HEK293 (cell line): ENCODE data around the gene CLEC4F.

Source experiments
- CTCF ChIA-PET: fragments of 350-600 bp; formaldehyde crosslinking; extraction: SDS; loops from one replicate; lab custom pipeline; 2021; ENCODE audit warnings: antibody characterized with exemption; lab: Yijun Ruan, JAX
- POLR2A ChIA-PET: fragments of 300-600 bp; formaldehyde crosslinking; extraction: SDS; loops from one replicate; lab custom pipeline; 2020; ENCODE audit warnings: antibody characterized with exemption, inconsistent platforms; lab: Yijun Ruan, JAX
- H3K27ac ChIP-seq: fragments of 200-500 bp; sonication (Bioruptor generic); 2 replicates; pipeline ENCODE4 v1.5.1; 2014; ENCODE audit warnings: low read depth, low read length, control low read depth, inconsistent platforms; ENCODE audit errors: extremely low read depth
- H3K36me3 ChIP-seq, 2 experiments: fragments of 200-500 bp in 1 of 2; sonication (Bioruptor generic) in 1 of 2; 1 replicate in 1 of 2; 2 replicates in 1 of 2; pipeline ENCODE4 v1.5.1; 2014 to 2017; ENCODE audit warnings: inconsistent platforms in 2 of 2, low read length in 2 of 2; ENCODE audit not compliant: control insufficient read depth in 2 of 2, insufficient read depth in 1 of 2
- H3K4me1 ChIP-seq: fragments of 200-500 bp; sonication (Bioruptor generic); 2 replicates; pipeline ENCODE4 v1.5.1; 2014; ENCODE audit warnings: mild to moderate bottlenecking, low read length, inconsistent platforms; ENCODE audit not compliant: control insufficient read depth, insufficient read depth
- H3K4me3 ChIP-seq: 2 replicates; pipeline ENCODE4 v1.5.1; 2011; ENCODE audit warnings: low read depth, mild to moderate bottlenecking, control low read depth, low read length, moderate library complexity
- H3K9me3 ChIP-seq: fragments of 200-500 bp; sonication (Bioruptor generic); 2 replicates; pipeline ENCODE4 v1.5.1; 2014; ENCODE audit warnings: low read depth, low read length, inconsistent platforms; ENCODE audit not compliant: control insufficient read depth, insufficient read depth
- KLF16 ChIP-seq: fragments of 450-650 bp; formaldehyde crosslinking; IDR thresholded peaks from 2 replicates; pipeline ENCODE4 v1.5.1; 2017; ENCODE audit warnings: missing biosample characterization, missing genetic modification characterization
- OSR2 ChIP-seq: fragments of 450-650 bp; formaldehyde crosslinking; IDR thresholded peaks from 2 replicates; pipeline ENCODE4 v1.5.1; 2016; ENCODE audit warnings: missing biosample characterization, missing genetic modification characterization
- OVOL3 ChIP-seq: fragments of 450-650 bp; formaldehyde crosslinking; IDR thresholded peaks from 2 replicates; pipeline ENCODE4 v1.5.1; 2016; ENCODE audit warnings: missing biosample characterization, missing genetic modification characterization
- SALL2 ChIP-seq: fragments of 450-650 bp; formaldehyde crosslinking; IDR thresholded peaks from 2 replicates; pipeline ENCODE4 v1.5.0; 2017; ENCODE audit warnings: missing biosample characterization, mild to moderate bottlenecking, missing genetic modification characterization, borderline replicate concordance
- SP2 ChIP-seq: fragments of 450-650 bp; formaldehyde crosslinking; IDR thresholded peaks from 2 replicates; pipeline ENCODE4 v1.5.1; 2016; ENCODE audit warnings: missing biosample characterization, missing genetic modification characterization
- SP3 ChIP-seq: fragments of 450-650 bp; formaldehyde crosslinking; IDR thresholded peaks from 2 replicates; pipeline ENCODE4 v1.5.1; 2016; ENCODE audit warnings: missing biosample characterization, missing genetic modification characterization
- ZBTB17 ChIP-seq: fragments of 450-650 bp; formaldehyde crosslinking; IDR thresholded peaks from 2 replicates; pipeline ENCODE4 v1.5.1; 2016; ENCODE audit warnings: missing biosample characterization, missing genetic modification characterization
- ZBTB49 ChIP-seq: fragments of 450-650 bp; formaldehyde crosslinking; IDR thresholded peaks from 2 replicates; pipeline ENCODE4 v1.5.1; 2016; ENCODE audit warnings: missing biosample characterization, missing genetic modification characterization, low read depth
- ZFHX2 ChIP-seq: fragments of 450-650 bp; formaldehyde crosslinking; conservative IDR thresholded peaks from 2 replicates; pipeline ENCODE4 v1.5.1; 2016; ENCODE audit warnings: missing biosample characterization, missing genetic modification characterization
- ZFP3 ChIP-seq: fragments of 450-650 bp; formaldehyde crosslinking; IDR thresholded peaks from 2 replicates; pipeline ENCODE4 v1.5.1; 2016; ENCODE audit warnings: low read depth, missing biosample characterization, missing genetic modification characterization
- ZNF169 ChIP-seq: fragments of 450-650 bp; formaldehyde crosslinking; IDR thresholded peaks from 2 replicates; pipeline ENCODE4 v1.5.1; 2016; ENCODE audit warnings: missing biosample characterization, missing genetic modification characterization
- ZNF19 ChIP-seq: fragments of 450-650 bp; formaldehyde crosslinking; IDR thresholded peaks from 2 replicates; pipeline ENCODE4; 2016; ENCODE audit warnings: missing biosample characterization, missing genetic modification characterization, low read depth
- ZNF24 ChIP-seq: fragments of 450-650 bp; formaldehyde crosslinking; IDR thresholded peaks from 2 replicates; pipeline ENCODE4 v1.5.1; 2016; ENCODE audit warnings: missing biosample characterization, missing genetic modification characterization
- ZNF416 ChIP-seq: fragments of 450-650 bp; formaldehyde crosslinking; IDR thresholded peaks from 2 replicates; pipeline ENCODE4 v1.5.1; 2016; ENCODE audit warnings: missing biosample characterization, missing genetic modification characterization
- ZNF449 ChIP-seq: fragments of 450-650 bp; formaldehyde crosslinking; IDR thresholded peaks from 2 replicates; pipeline ENCODE4 v1.5.1; 2017; ENCODE audit warnings: missing biosample characterization, mild to moderate bottlenecking, missing genetic modification characterization, moderate library complexity
- ZNF596 ChIP-seq: fragments of 450-650 bp; IDR thresholded peaks from 2 replicates; pipeline ENCODE4 v1.5.0; 2018; ENCODE audit warnings: missing biosample characterization, mild to moderate bottlenecking, missing genetic modification characterization, moderate library complexity
- ZNF658 ChIP-seq: fragments of 450-650 bp; formaldehyde crosslinking; IDR thresholded peaks from 2 replicates; pipeline ENCODE4; 2016; ENCODE audit warnings: missing biosample characterization, missing genetic modification characterization
- ZNF664 ChIP-seq: fragments of 450-650 bp; formaldehyde crosslinking; IDR thresholded peaks from 2 replicates; pipeline ENCODE4 v1.5.1; 2016; ENCODE audit warnings: missing biosample characterization, missing genetic modification characterization
- ZNF792 ChIP-seq: fragments of 450-650 bp; formaldehyde crosslinking; IDR thresholded peaks from 2 replicates; pipeline ENCODE4 v1.5.1; 2016; ENCODE audit warnings: missing biosample characterization, missing genetic modification characterization
- ZNF843 ChIP-seq: fragments of 450-650 bp; formaldehyde crosslinking; IDR thresholded peaks from 2 replicates; pipeline ENCODE4 v1.5.1; 2016; ENCODE audit warnings: missing biosample characterization, missing genetic modification characterization
- TF ChIP-seq, protein P1 (sequence below): fragments of 450-650 bp; formaldehyde crosslinking; IDR thresholded peaks from 2 replicates; pipeline ENCODE4 v1.5.1; 2016; ENCODE audit warnings: missing biosample characterization, missing genetic modification characterization

The CLEC4F gene

GRCh38 chr2:70767079-70767698 is 53.2 kb downstream of the CLEC4F start (continued):
- TF ChIP-seq ZNF449 (tag by site-specific recombination) (peak; percentile 76; the same call in 1 of the 2 replicates), ZFHX2 (tag by site-specific recombination) (peak; percentile 53), ZBTB17 (tag by site-specific recombination) (peak; percentile 49; the same call in 1 of the 2 replicates), ZNF843 (tag by site-specific recombination) (no peak), OSR2 (no peak)

- Histone ChIP-seq H3K4me3 (peak overlapping the region; percentile 65), H3K27ac (peak overlapping the region; percentile 70; the same call in 1 of the 2 replicates), H3K4me1 (peaks cover 5% of the 10 kb centered on the region; the same call in 1 of the 2 replicates), H3K36me3 (no peaks in the 10 kb centered on the region), H3K9me3 (no peaks in the 10 kb centered on the region)
- POLR2A ChIA-PET, result no interaction called here
- TF ChIP-seq ZNF169, result no peak
- TF ChIP-seq SP2 (tag by site-specific recombination), result no peak
- no peak for TF ChIP-seq OVOL3 (tag by site-specific recombination)
- no peak for TF ChIP-seq SALL2 (tag by site-specific recombination)
- no peak for TF ChIP-seq ZBTB49 (tag by site-specific recombination)
- TF ChIP-seq ZNF792 (tag by site-specific recombination), result no peak
- no peak for TF ChIP-seq ZNF596 (tag by site-specific recombination)
- no peak for TF ChIP-seq ZNF24 (tag by site-specific recombination)
- TF ChIP-seq, protein P1, sequence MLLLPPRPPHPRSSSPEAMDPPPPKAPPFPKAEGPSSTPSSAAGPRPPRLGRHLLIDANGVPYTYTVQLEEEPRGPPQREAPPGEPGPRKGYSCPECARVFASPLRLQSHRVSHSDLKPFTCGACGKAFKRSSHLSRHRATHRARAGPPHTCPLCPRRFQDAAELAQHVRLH (tag by site-specific recombination), result no peak
- TF ChIP-seq ZFP3, result no peak
- no peak for TF ChIP-seq KLF16 (tag by site-specific recombination)
- no peak for TF ChIP-seq ZNF658
- TF ChIP-seq ZNF19 (tag by site-specific recombination), result no peak
- TF ChIP-seq ZNF416 (tag by site-specific recombination), result no peak
- CTCF ChIA-PET, result interaction anchor here (1.0 to 1.6 kb wide), 3 partner anchors 19 to 79 kb away, joined by 3 to 8 read pairs (median 6); no protein-coding TSS in a partner anchor
Observed at GRCh38 chr2:70766357-70767078, 53.9 kb downstream of the CLEC4F start.

GRCh38 chr2:70765507-70765906 is 54.9 kb downstream of the CLEC4F start:
- Histone ChIP-seq H3K36me3 (no peaks in the 10 kb centered on the region), H3K27ac (no peak overlapping the region), H3K9me3 (no peaks in the 10 kb centered on the region), H3K4me1 (peaks cover 5% of the 10 kb centered on the region; the same call in 1 of the 2 replicates), H3K4me3 (no peak overlapping the region)
- ChIA-PET POLR2A (no interaction called here), CTCF (interaction anchor here (0.8 to 1.8 kb wide), 3 partner anchors 16 to 79 kb away, joined by 3 to 6 read pairs (median 6); no protein-coding TSS in a partner anchor)
- TF ChIP-seq ZNF664 (tag by site-specific recombination) (0 out of 2 replicates have a peak, but pooled peaks have one; percentile 26), SP3 (tag by site-specific recombination) (no peak)
